Measurements from ENCODE around the gene CBLB.

GRCh38 chr3:105729667-105730066 lies 139.1 kb downstream of the CBLB start:
- TF ChIP-seq CTCF (conservative IDR thresholded peaks at IDR 0.05) (no peak), ZFX (IDR thresholded peaks at IDR 0.05) (no peak)

Data from C4-2B (cell line).